ENCODE measurements around the gene CC2D2A.

Gene CC2D2A

GRCh38 chr4:15504041-15504440 is 34.4 kb downstream of the CC2D2A start:
- Histone ChIP-seq H3F3A (ENCODE audit: control insufficient read depth, insufficient read depth) (no peaks in the 10 kb centered on the region), H3K9me2 (replicated peaks; ENCODE audit: control insufficient read depth, low read length) (no peaks in the 10 kb centered on the region), H3K36me3 (ENCODE audit: control insufficient read depth, low read length) (no peaks in the 10 kb centered on the region), H3K9me3 (ENCODE audit: control insufficient read depth, insufficient read depth, low read length) (no peaks in the 10 kb centered on the region), H3K27ac (ENCODE audit: low read depth, low read length) (no peak overlapping the region), H3K79me2 (ENCODE audit: control insufficient read depth, low read length) (no peaks in the 10 kb centered on the region), H3K4me1 (ENCODE audit: control insufficient read depth, low read length) (no peaks in the 10 kb centered on the region; the same call in 1 of the 2 replicates), H3K4me3 (ENCODE audit: low read length) (no peak overlapping the region), H3K4me2 (ENCODE audit: low read length) (no peak overlapping the region), H3K27me3 (ENCODE audit: control insufficient read depth, low read length) (peaks cover 5% of the 10 kb centered on the region; the same call in 1 of the 2 replicates), H4K20me1 (ENCODE audit: control insufficient read depth, insufficient read depth, low read depth, low read length) (no peaks in the 10 kb centered on the region)
- no peak for TF ChIP-seq CTCF (IDR thresholded peaks at IDR 0.05; ENCODE audit: low read depth, low read length, poor library complexity, severe bottlenecking)
- no peak for TF ChIP-seq EZH2phosphoT487 (IDR thresholded peaks at IDR 0.05; ENCODE audit: borderline replicate concordance, low read length)

- Histone ChIP-seq H3K9me2 (replicated peaks; ENCODE audit: control insufficient read depth, low read length) (no peaks in the 10 kb centered on the region), H3F3A (ENCODE audit: control insufficient read depth, insufficient read depth) (no peaks in the 10 kb centered on the region), H3K79me2 (ENCODE audit: control insufficient read depth, low read length) (no peaks in the 10 kb centered on the region), H3K4me3 (ENCODE audit: low read length) (no peak overlapping the region), H3K9me3 (ENCODE audit: control insufficient read depth, insufficient read depth, low read length) (no peaks in the 10 kb centered on the region), H3K4me1 (ENCODE audit: control insufficient read depth, low read length) (no peaks in the 10 kb centered on the region; the same call in 1 of the 2 replicates), H3K27ac (ENCODE audit: low read depth, low read length) (no peak overlapping the region), H3K4me2 (ENCODE audit: low read length) (no peak overlapping the region), H4K20me1 (ENCODE audit: control insufficient read depth, insufficient read depth, low read depth, low read length) (no peaks in the 10 kb centered on the region), H3K36me3 (ENCODE audit: control insufficient read depth, low read length) (no peaks in the 10 kb centered on the region), H3K27me3 (ENCODE audit: control insufficient read depth, low read length) (peaks cover 5% of the 10 kb centered on the region; the same call in 1 of the 2 replicates)
- no peak for TF ChIP-seq CTCF (IDR thresholded peaks at IDR 0.05; ENCODE audit: low read depth, low read length, poor library complexity, severe bottlenecking)
These were observed 36.8 kb downstream of the CC2D2A start for GRCh38 chr4:15506464-15506863.

- TF ChIP-seq EZH2phosphoT487 (IDR thresholded peaks at IDR 0.05; ENCODE audit: borderline replicate concordance, low read length) (no peak), CTCF (IDR thresholded peaks at IDR 0.05; ENCODE audit: low read depth, low read length, poor library complexity, severe bottlenecking) (no peak)
- Histone ChIP-seq H3K27ac (ENCODE audit: low read depth, low read length) (no peak overlapping the region), H3K9me2 (replicated peaks; ENCODE audit: control insufficient read depth, low read length) (no peaks in the 10 kb centered on the region), H3K9me3 (ENCODE audit: control insufficient read depth, insufficient read depth, low read length) (no peaks in the 10 kb centered on the region), H3K36me3 (ENCODE audit: control insufficient read depth, low read length) (no peaks in the 10 kb centered on the region), H3K27me3 (ENCODE audit: control insufficient read depth, low read length) (peaks cover 5% of the 10 kb centered on the region; the same call in 1 of the 2 replicates), H3F3A (ENCODE audit: control insufficient read depth, insufficient read depth) (no peaks in the 10 kb centered on the region), H3K4me1 (ENCODE audit: control insufficient read depth, low read length) (no peaks in the 10 kb centered on the region; the same call in 1 of the 2 replicates), H3K4me2 (ENCODE audit: low read length) (no peak overlapping the region), H3K79me2 (ENCODE audit: control insufficient read depth, low read length) (no peaks in the 10 kb centered on the region), H4K20me1 (ENCODE audit: control insufficient read depth, insufficient read depth, low read depth, low read length) (no peaks in the 10 kb centered on the region), H3K4me3 (ENCODE audit: low read length) (no peak overlapping the region)
These were observed 38.0 kb downstream of the CC2D2A start for GRCh38 chr4:15507679-15508078.

Data from DOHH2 (cell line).